Measurements from ENCODE around the gene FHAD1. TPM values are rescaled to one million over a fixed set of nuclear protein-coding genes. Genes with fewer than 3 reads are reported as not detected.

FHAD1 gene
- total RNA-seq, 1 experiment from 2014 or later, result 3.5 TPM

DNA sequence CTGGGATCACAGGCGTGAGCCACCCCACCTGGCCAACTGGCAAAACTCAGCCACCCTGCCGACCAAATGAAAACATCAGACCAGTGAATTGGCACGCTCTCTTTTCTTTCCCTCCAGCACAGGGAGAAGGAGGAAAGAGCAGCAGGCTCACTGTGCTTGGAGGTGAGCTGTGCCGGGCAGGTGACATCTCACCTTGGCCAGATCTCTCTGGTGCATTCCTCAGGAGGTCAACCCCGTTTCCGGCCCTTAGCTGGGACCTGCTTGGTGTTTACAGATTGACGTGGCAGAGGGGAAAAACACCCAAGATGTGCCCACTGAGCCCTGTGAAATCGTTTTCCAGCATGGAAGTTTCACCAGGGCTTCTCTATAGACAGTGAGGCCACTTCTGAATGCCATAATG is 48.3 kb upstream of the FHAD1 start:
- BruUV-seq (replicated peaks), result no TSS peak
- Histone ChIP-seq H3K27ac (ENCODE audit: low read depth, low read length) (no peak overlapping the region), H3K36me3 (ENCODE audit: control insufficient read depth in 1 of 2, insufficient read depth in 2 of 2, low read length in 2 of 2) (no peaks in the 10 kb centered on the region), H3K4me3 (replicated peaks in 1 of 2; ENCODE audit: low read depth in 1 of 2, low read length in 2 of 2) (no peak overlapping the region), H3K27me3 (ENCODE audit: insufficient read depth, low read length) (no peaks in the 10 kb centered on the region), H3K9me2 (ENCODE audit: insufficient read depth) (no peaks in the 10 kb centered on the region), H3K79me2 (ENCODE audit: insufficient read depth, low read length) (peaks cover 74% of the 10 kb centered on the region), H3K9me3 (ENCODE audit: control insufficient read depth in 1 of 2, insufficient read depth in 1 of 2, low read depth in 1 of 2, low read length in 2 of 2) (no peaks in the 10 kb centered on the region), H3K4me2 (ENCODE audit: low read length) (no peak overlapping the region), H3K9ac (ENCODE audit: low read length) (no peak overlapping the region), H3K4me1 (ENCODE audit: control insufficient read depth in 1 of 2, insufficient read depth in 2 of 2, low read length in 2 of 2) (peaks cover 36 to 87% of the 10 kb centered on the region in 2 experiments), H4K20me1 (ENCODE audit: insufficient read depth) (no peaks in the 10 kb centered on the region), H2AFZ (ENCODE audit: low read depth, low read length, poor library complexity, severe bottlenecking) (no peak overlapping the region)
- DNase-seq (ENCODE audit: low read depth, low spot score) (no peak), ATAC-seq (no peak)
- CTCF ChIA-PET, result interaction anchor here (1.1 to 1.8 kb wide), 2 partner anchors 57 to 70 kb away, joined by 3 to 5 read pairs; no protein-coding TSS in a partner anchor
- POLR2A ChIA-PET, result no interaction called here
- TF ChIP-seq CEBPB (IDR thresholded peaks at IDR 0.05; ENCODE audit: low read depth) (no peak), POLR2A (IDR thresholded peaks at IDR 0.05; ENCODE audit: borderline replicate concordance, extremely low read depth, insufficient read depth, insufficient read length) (no peak), YY1 (IDR thresholded peaks at IDR 0.05; ENCODE audit: extremely low read depth, insufficient replicate concordance, low read depth, low read length) (no peak), POLR2AphosphoS5 (IDR thresholded peaks at IDR 0.05; ENCODE audit: low read depth, low read length) (no peak), ZFX (IDR thresholded peaks at IDR 0.05) (no peak), FOSL1 (IDR thresholded peaks at IDR 0.05; ENCODE audit: low read depth) (no peak), EZH2 (IDR thresholded peaks at IDR 0.05) (no peak), ZNF274 (IDR thresholded peaks at IDR 0.05; ENCODE audit: low read depth, low read length) (no peak), RAD21 (IDR thresholded peaks at IDR 0.05; ENCODE audit: low read depth) (no peak), JUND (IDR thresholded peaks at IDR 0.05) (no peak), SP1 (IDR thresholded peaks at IDR 0.05; ENCODE audit: low read depth) (no peak), SRF (IDR thresholded peaks at IDR 0.05; ENCODE audit: low read depth) (no peak), CBX3 (IDR thresholded peaks at IDR 0.05; ENCODE audit: low read depth) (no peak)
- TF ChIP-seq, protein P1, sequence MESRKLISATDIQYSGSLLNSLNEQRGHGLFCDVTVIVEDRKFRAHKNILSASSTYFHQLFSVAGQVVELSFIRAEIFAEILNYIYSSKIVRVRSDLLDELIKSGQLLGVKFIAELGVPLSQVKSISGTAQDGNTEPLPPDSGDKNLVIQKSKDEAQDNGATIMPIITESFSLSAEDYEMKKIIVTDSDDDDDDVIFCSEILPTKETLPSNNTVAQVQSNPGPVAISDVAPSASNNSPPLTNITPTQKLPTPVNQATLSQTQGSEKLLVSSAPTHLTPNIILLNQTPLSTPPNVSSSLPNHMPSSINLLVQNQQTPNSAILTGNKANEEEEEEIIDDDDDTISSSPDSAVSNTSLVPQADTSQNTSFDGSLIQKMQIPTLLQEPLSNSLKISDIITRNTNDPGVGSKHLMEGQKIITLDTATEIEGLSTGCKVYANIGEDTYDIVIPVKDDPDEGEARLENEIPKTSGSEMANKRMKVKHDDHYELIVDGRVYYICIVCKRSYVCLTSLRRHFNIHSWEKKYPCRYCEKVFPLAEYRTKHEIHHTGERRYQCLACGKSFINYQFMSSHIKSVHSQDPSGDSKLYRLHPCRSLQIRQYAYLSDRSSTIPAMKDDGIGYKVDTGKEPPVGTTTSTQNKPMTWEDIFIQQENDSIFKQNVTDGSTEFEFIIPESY (IDR thresholded peaks at IDR 0.05; ENCODE audit: extremely low read depth, insufficient replicate concordance, low read length), result no peak
- TF ChIP-seq, protein P2, sequence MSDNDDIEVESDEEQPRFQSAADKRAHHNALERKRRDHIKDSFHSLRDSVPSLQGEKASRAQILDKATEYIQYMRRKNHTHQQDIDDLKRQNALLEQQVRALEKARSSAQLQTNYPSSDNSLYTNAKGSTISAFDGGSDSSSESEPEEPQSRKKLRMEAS (IDR thresholded peaks at IDR 0.05), result no peak
- TF ChIP-seq, protein P3, sequence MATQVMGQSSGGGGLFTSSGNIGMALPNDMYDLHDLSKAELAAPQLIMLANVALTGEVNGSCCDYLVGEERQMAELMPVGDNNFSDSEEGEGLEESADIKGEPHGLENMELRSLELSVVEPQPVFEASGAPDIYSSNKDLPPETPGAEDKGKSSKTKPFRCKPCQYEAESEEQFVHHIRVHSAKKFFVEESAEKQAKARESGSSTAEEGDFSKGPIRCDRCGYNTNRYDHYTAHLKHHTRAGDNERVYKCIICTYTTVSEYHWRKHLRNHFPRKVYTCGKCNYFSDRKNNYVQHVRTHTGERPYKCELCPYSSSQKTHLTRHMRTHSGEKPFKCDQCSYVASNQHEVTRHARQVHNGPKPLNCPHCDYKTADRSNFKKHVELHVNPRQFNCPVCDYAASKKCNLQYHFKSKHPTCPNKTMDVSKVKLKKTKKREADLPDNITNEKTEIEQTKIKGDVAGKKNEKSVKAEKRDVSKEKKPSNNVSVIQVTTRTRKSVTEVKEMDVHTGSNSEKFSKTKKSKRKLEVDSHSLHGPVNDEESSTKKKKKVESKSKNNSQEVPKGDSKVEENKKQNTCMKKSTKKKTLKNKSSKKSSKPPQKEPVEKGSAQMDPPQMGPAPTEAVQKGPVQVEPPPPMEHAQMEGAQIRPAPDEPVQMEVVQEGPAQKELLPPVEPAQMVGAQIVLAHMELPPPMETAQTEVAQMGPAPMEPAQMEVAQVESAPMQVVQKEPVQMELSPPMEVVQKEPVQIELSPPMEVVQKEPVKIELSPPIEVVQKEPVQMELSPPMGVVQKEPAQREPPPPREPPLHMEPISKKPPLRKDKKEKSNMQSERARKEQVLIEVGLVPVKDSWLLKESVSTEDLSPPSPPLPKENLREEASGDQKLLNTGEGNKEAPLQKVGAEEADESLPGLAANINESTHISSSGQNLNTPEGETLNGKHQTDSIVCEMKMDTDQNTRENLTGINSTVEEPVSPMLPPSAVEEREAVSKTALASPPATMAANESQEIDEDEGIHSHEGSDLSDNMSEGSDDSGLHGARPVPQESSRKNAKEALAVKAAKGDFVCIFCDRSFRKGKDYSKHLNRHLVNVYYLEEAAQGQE (IDR thresholded peaks at IDR 0.05; ENCODE audit: low read depth), result no peak
- intact Hi-C loops (cut with micrococcal nuclease), result no loop called here
- RAD21 ChIA-PET (ENCODE audit: low non-redundant PET in 1 of 2, low total read pairs in 2 of 2, uncharacterized antibody in 2 of 2, unreplicated experiment in 2 of 2), result no interaction called here

Measured in HCT116 (cell line).